Measurements from ENCODE around the gene EXOC3L1. TPM values are rescaled to one million over a fixed set of nuclear protein-coding genes. Genes with fewer than 3 reads are reported as not detected.

The EXOC3L1 gene
- polyA plus RNA-seq, 2 donors = 1.2 to 1.5 TPM

DNA sequence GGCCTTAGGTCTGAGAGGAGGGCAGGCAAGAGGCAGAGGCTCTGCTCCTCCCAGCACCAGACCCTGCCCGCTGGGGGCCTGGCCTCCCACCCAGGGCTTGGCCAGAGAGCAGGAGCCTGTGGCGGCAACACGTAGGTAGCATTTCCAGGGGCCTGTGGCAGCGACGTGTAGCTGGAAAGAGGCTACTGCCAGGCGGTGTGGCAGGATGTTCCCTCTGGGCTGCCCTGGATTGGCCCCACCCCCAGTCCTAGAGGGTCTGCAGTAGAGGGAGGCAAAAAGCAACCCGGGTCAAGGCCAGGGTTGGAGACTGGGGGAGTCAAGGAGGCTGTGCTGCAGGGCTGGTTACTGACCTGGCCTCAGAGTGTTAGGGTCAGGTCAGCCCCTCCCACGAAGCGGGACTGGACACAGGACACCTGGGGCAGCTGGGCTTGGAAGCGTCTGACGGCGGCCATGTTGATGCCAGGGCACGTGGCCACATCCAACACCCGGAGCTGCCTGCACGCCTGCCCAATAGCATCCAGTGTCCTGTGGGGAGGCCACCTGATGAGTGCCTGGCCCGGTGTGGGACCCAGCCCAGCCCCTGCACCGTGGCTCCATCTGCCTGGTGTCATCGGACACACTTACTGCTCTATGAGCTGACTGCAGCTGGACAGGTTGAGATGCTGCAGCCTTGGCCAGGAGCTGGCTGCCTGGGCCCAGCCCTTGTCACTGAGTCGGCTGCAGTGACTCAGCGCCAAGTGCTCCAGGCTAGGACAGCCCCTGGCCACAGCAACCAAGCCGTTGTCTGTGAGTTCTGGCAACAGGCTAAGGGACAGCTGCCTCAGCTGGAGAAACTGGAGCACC, 17.5 kb upstream of the EXOC3L1 start:
- Histone ChIP-seq H3K4me3 (ENCODE audit: low read depth in 1 of 2, low read length in 2 of 2) (no peak overlapping the region), H3K9me3 (ENCODE audit: control insufficient read depth in 2 of 2, insufficient read depth in 1 of 2, low read depth in 1 of 2, low read length in 1 of 2) (no peaks in the 10 kb centered on the region), H3K4me1 (ENCODE audit: control insufficient read depth in 2 of 2, insufficient read depth in 2 of 2, low read length in 1 of 2) (peaks cover 0 to 10% of the 10 kb centered on the region in 2 donors), H3K36me3 (ENCODE audit: control insufficient read depth in 2 of 2, insufficient read depth in 2 of 2, low read length in 1 of 2) (peaks cover 9 to 22% of the 10 kb centered on the region in 2 donors), H3K27ac (ENCODE audit: low read depth in 2 of 2, low read length in 1 of 2) (no peak overlapping the region), H3K27me3 (ENCODE audit: control insufficient read depth in 1 of 2, insufficient read depth in 2 of 2, low read length in 2 of 2) (no peaks in the 10 kb centered on the region)
- 62 to 71% methylated on average over 20 to 21 of the region's 21 CpGs for WGBS, 2 donors

DNA sequence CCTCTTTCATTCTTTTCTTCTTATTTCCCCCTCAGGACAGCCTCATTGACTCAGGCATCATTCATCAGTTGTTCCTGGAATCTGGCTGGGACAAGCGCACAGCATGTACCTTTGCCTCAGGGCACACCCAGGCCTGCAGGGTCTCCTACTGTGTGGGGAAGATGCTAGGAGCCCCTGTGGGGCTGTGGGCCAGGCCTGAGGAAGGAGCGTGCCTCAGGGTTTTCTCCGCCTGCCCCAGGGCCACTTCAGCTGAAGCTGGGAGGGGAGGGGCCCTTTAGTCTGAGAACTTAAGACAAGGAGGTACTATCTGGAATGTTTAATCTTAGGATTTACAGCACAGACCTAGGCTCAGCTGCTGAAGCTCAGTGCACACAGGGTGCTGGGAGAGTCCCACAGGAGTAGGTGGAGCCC, 16.9 kb upstream of the EXOC3L1 start:
- no peak overlapping the region for H3K4me3 ChIP-seq (ENCODE audit: low read depth in 1 of 2, low read length in 2 of 2)
- no peaks in the 10 kb centered on the region for H3K27me3 ChIP-seq (ENCODE audit: control insufficient read depth in 1 of 2, insufficient read depth in 2 of 2, low read length in 2 of 2)
- peaks cover 0 to 10% of the 10 kb centered on the region in 2 donors for H3K4me1 ChIP-seq (ENCODE audit: control insufficient read depth in 2 of 2, insufficient read depth in 2 of 2, low read length in 1 of 2)
- H3K27ac ChIP-seq (ENCODE audit: low read depth in 2 of 2, low read length in 1 of 2) = no peak overlapping the region
- no peaks in the 10 kb centered on the region for H3K9me3 ChIP-seq (ENCODE audit: control insufficient read depth in 2 of 2, insufficient read depth in 1 of 2, low read depth in 1 of 2, low read length in 1 of 2)
- peaks cover 12 to 27% of the 10 kb centered on the region in 2 donors for H3K36me3 ChIP-seq (ENCODE audit: control insufficient read depth in 2 of 2, insufficient read depth in 2 of 2, low read length in 1 of 2)
- WGBS, 2 donors = 82 to 88% methylated on average over 3 of the region's 3 CpGs

DNA sequence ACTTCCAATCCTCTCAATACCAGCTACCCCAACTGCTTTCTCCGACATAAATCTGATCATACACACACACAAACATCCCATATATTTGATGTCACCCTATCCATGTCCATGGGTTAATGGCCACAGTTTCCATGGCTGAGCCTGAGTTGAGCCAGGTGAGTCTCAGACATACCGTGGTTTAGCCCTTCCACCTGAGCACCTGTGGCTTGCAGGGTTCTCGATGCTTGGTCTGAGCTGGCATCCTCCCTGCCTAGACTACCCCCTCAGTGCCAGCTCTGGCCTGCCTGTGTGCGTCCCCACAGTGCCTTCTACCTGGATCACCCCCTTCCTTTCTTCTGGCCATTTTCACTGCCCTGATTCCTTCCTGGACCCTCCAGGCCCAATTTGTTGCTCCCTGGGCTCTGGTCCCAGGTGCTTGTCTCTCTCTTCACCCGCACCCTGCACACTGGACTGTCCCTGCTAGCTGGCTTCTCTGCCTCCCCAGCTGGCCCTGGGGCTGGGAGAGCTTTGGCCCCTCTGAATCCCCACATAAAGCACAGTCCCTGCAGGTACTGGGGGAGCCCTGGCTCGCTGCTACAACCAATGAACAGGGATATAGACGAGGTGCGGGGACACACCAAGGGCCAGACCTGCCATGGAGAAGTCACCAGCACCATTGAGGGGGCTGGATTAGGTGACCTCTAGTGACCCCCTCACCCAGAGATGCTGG, 16.3 kb upstream of the EXOC3L1 start:
- WGBS, 2 donors = 89 to 92% methylated on average over 8 of the region's 8 CpGs
- Histone ChIP-seq H3K27ac (ENCODE audit: low read depth in 2 of 2, low read length in 1 of 2) (no peak overlapping the region), H3K36me3 (ENCODE audit: control insufficient read depth in 2 of 2, insufficient read depth in 2 of 2, low read length in 1 of 2) (peaks cover 13 to 33% of the 10 kb centered on the region in 2 donors), H3K9me3 (ENCODE audit: control insufficient read depth in 2 of 2, insufficient read depth in 1 of 2, low read depth in 1 of 2, low read length in 1 of 2) (no peaks in the 10 kb centered on the region), H3K4me3 (ENCODE audit: low read depth in 1 of 2, low read length in 2 of 2) (no peak overlapping the region), H3K4me1 (ENCODE audit: control insufficient read depth in 2 of 2, insufficient read depth in 2 of 2, low read length in 1 of 2) (peaks cover 0 to 10% of the 10 kb centered on the region in 2 donors), H3K27me3 (ENCODE audit: control insufficient read depth in 1 of 2, insufficient read depth in 2 of 2, low read length in 2 of 2) (no peaks in the 10 kb centered on the region)

DNA sequence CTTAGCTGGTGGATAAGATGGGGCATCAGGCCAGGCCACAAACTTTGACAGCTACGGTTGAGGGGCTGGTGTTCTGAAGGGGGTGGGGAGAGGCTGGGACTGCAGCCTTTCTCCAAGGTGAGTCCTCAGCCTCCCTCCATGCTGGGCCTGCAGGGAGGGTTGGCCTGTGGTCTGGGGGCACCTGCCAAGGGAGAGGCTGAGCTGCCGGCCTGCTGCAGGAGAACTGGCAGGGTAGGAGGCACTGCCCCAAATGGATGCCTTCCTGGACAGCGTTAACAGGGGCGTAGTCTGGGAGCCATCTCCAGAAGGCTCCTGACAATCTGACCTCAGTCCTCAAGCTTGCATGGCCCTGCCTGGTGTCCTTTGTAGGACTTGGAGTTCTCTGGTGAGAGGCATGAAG, 14.1 kb upstream of the EXOC3L1 start:
- H3K4me3 ChIP-seq (ENCODE audit: low read depth in 1 of 2, low read length in 2 of 2) = no peak overlapping the region
- WGBS, 2 donors = 69 to 75% methylated on average over 4 of the region's 4 CpGs

DNA sequence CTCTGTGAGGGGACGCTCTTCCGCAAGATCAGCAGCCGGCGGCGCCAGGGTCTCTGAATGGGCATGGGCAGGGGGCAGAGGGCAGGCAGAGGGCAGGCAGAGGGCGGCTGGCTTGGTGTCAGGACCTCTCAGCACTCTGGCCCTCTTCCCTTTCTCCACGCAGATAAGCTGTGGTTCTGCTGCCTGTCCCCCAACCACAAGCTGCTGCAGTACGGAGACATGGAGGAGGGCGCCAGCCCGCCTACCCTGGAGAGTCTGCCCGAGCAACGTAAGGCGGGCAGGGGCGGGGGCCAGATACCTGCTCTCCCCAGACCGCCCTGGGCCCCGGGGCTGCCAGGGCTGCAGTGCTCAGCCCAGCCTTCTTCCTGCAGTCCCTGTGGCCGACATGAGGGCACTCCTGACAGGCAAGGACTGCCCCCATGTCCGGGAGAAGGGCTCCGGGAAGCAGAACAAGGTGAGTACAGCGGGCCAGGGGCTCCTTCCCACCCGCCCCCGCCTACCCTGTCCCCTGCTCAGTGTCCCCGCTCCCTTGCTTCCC, 13.1 kb upstream of the EXOC3L1 start:
- H3K36me3 ChIP-seq (ENCODE audit: control insufficient read depth in 2 of 2, insufficient read depth in 2 of 2, low read length in 1 of 2) = peaks cover 13 to 41% of the 10 kb centered on the region in 2 donors
- no peaks in the 10 kb centered on the region for H3K9me3 ChIP-seq (ENCODE audit: control insufficient read depth in 2 of 2, insufficient read depth in 1 of 2, low read depth in 1 of 2, low read length in 1 of 2)
- WGBS, 2 donors = 88 to 91% methylated on average over 23 of the region's 23 CpGs
- no peaks in the 10 kb centered on the region for H3K27me3 ChIP-seq (ENCODE audit: control insufficient read depth in 1 of 2, insufficient read depth in 2 of 2, low read length in 2 of 2)
- H3K4me1 ChIP-seq (ENCODE audit: control insufficient read depth in 2 of 2, insufficient read depth in 2 of 2, low read length in 1 of 2) = peaks cover 0 to 24% of the 10 kb centered on the region in 2 donors
- no peak overlapping the region for H3K4me3 ChIP-seq (ENCODE audit: low read depth in 1 of 2, low read length in 2 of 2)
- no peak overlapping the region for H3K27ac ChIP-seq (ENCODE audit: low read depth in 2 of 2, low read length in 1 of 2)

More for the DNA sequence above, 14.1 kb upstream of the EXOC3L1 start:
- Histone ChIP-seq H3K36me3 (ENCODE audit: control insufficient read depth in 2 of 2, insufficient read depth in 2 of 2, low read length in 1 of 2) (peaks cover 13 to 40% of the 10 kb centered on the region in 2 donors), H3K27me3 (ENCODE audit: control insufficient read depth in 1 of 2, insufficient read depth in 2 of 2, low read length in 2 of 2) (no peaks in the 10 kb centered on the region), H3K9me3 (ENCODE audit: control insufficient read depth in 2 of 2, insufficient read depth in 1 of 2, low read depth in 1 of 2, low read length in 1 of 2) (no peaks in the 10 kb centered on the region), H3K27ac (ENCODE audit: low read depth in 2 of 2, low read length in 1 of 2) (no peak overlapping the region), H3K4me1 (ENCODE audit: control insufficient read depth in 2 of 2, insufficient read depth in 2 of 2, low read length in 1 of 2) (peaks cover 0 to 19% of the 10 kb centered on the region in 2 donors)

DNA sequence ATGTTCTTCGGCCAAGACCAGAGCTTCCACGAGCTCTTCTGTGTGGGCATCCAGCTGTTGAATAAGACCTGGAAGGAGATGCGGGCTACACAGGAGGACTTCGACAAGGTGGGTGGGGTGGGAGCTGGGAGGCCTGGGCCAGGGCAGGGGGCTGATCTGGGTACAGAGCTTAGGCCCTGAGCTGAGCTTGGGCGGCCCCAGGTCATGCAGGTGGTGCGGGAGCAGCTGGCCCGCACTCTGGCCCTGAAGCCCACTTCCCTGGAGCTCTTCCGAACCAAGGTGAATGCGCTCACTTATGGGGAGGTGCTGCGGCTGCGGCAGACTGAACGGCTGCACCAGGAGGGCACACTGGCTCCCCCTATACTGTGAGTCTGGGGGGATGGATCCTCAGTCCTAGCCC, 12.5 kb upstream of the EXOC3L1 start:
- no peak overlapping the region for H3K4me3 ChIP-seq (ENCODE audit: low read depth in 1 of 2, low read length in 2 of 2)
- WGBS, 2 donors = 90 to 94% methylated on average over 12 of the region's 12 CpGs
- peaks cover 13 to 47% of the 10 kb centered on the region in 2 donors for H3K36me3 ChIP-seq (ENCODE audit: control insufficient read depth in 2 of 2, insufficient read depth in 2 of 2, low read length in 1 of 2)
- no peaks in the 10 kb centered on the region for H3K27me3 ChIP-seq (ENCODE audit: control insufficient read depth in 1 of 2, insufficient read depth in 2 of 2, low read length in 2 of 2)
- no peak overlapping the region for H3K27ac ChIP-seq (ENCODE audit: low read depth in 2 of 2, low read length in 1 of 2)
- H3K4me1 ChIP-seq (ENCODE audit: control insufficient read depth in 2 of 2, insufficient read depth in 2 of 2, low read length in 1 of 2) = peaks cover 0 to 19% of the 10 kb centered on the region in 2 donors
- H3K9me3 ChIP-seq (ENCODE audit: control insufficient read depth in 2 of 2, insufficient read depth in 1 of 2, low read depth in 1 of 2, low read length in 1 of 2) = no peaks in the 10 kb centered on the region

DNA sequence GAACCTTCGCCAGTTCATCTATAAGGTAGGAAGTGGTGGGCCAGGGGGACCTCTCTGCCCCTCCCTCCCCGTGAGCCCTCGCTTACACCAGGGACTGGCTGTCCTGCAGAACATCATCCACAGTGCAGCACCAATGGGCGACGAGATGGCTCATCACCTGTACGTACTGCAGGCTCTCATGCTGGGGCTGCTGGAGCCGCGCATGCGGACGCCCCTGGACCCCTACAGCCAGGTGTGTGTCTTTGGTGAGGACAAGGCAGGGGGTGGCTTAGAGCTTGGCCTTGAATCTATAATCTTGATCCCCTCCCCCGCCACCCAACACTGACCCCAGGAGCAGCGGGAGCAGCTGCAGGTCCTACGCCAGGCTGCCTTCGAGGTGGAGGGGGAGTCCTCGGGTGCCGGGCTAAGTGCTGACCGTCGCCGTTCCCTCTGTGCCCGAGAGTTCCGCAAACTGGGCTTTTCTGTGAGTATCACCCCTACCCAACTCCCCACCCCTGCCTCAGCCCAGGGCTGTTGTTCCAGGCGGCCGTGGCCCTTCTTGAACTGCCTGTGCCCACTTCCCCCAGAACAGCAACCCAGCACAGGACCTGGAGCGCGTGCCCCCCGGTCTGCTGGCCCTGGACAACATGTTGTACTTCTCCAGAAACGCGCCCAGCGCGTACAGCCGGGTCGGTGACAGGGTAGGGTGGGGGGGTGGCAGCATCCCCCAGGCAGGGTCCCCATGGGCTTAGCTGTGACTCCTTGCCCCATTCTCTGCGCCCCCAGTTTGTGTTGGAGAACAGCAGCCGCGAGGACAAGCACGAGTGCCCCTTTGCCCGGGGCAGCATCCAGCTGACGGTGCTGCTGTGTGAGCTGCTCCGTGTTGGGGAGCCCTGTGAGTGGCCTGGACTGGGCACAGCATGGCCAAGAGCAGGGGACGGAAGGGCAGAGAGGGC, 11.7 kb upstream of the EXOC3L1 start:
- WGBS, 2 donors = 93% methylated on average over 39 to 40 of the region's 40 CpGs
- Histone ChIP-seq H3K27me3 (ENCODE audit: control insufficient read depth in 1 of 2, insufficient read depth in 2 of 2, low read length in 2 of 2) (no peaks in the 10 kb centered on the region), H3K4me3 (ENCODE audit: low read depth in 1 of 2, low read length in 2 of 2) (no peak overlapping the region), H3K4me1 (ENCODE audit: control insufficient read depth in 2 of 2, insufficient read depth in 2 of 2, low read length in 1 of 2) (peaks cover 0 to 15% of the 10 kb centered on the region in 2 donors), H3K36me3 (ENCODE audit: control insufficient read depth in 2 of 2, insufficient read depth in 2 of 2, low read length in 1 of 2) (peaks cover 13 to 55% of the 10 kb centered on the region in 2 donors), H3K27ac (ENCODE audit: low read depth in 2 of 2, low read length in 1 of 2) (no peak overlapping the region), H3K9me3 (ENCODE audit: control insufficient read depth in 2 of 2, insufficient read depth in 1 of 2, low read depth in 1 of 2, low read length in 1 of 2) (no peaks in the 10 kb centered on the region)

DNA sequence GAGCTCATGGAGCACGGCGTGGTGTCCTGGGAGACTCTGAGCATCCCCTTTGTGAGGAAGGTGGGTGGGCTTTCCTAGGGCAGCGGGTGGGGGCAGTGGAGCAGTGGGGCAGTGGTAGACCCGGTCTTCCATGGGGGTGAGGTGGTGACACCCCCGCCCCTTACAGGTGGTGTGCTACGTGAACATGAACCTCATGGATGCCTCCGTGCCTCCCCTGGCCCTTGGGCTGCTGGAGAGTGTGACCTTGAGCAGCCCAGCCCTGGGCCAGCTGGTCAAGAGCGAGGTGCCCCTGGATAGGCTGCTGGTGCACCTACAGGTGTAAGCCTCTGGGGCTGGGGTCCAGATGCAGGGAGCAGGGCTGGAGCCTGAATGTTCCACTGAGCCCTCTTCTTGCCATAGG, 10.6 kb upstream of the EXOC3L1 start:
- Histone ChIP-seq H3K27me3 (ENCODE audit: control insufficient read depth in 1 of 2, insufficient read depth in 2 of 2, low read length in 2 of 2) (no peaks in the 10 kb centered on the region), H3K4me1 (ENCODE audit: control insufficient read depth in 2 of 2, insufficient read depth in 2 of 2, low read length in 1 of 2) (peaks cover 0 to 15% of the 10 kb centered on the region in 2 donors), H3K36me3 (ENCODE audit: control insufficient read depth in 2 of 2, insufficient read depth in 2 of 2, low read length in 1 of 2) (peaks cover 13 to 64% of the 10 kb centered on the region in 2 donors), H3K4me3 (ENCODE audit: low read depth in 1 of 2, low read length in 2 of 2) (no peak overlapping the region), H3K9me3 (ENCODE audit: control insufficient read depth in 2 of 2, insufficient read depth in 1 of 2, low read depth in 1 of 2, low read length in 1 of 2) (no peaks in the 10 kb centered on the region), H3K27ac (ENCODE audit: low read depth in 2 of 2, low read length in 1 of 2) (no peak overlapping the region)
- 89 to 91% methylated on average over 8 of the region's 8 CpGs for WGBS, 2 donors

DNA sequence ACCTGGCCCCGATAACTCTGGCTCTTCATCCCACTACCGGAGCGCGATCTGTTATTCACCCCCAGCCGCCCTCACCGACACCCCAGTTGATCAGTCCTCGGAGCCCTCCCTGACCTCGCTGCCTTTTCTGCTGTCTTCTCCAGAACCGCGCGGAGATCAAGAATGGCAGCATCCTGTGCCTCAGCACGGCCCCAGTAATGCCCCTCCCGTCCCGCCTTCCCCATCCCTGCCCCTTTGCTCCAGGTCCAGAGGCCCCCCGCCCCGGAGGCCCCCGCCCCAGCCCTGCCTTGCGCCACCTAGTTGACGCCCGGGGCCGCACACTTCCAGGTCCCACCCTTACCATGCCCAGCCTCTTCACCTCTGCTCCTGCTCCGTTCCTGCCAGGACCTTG, 9.9 kb upstream of the EXOC3L1 start:
- H3K36me3 ChIP-seq (ENCODE audit: control insufficient read depth in 2 of 2, insufficient read depth in 2 of 2, low read length in 1 of 2) = peaks cover 13 to 69% of the 10 kb centered on the region in 2 donors
- H3K27ac ChIP-seq (ENCODE audit: low read depth in 2 of 2, low read length in 1 of 2) = peak overlapping the region; percentile 15 to 34
- peak overlapping the region; percentile 49 to 64 for H3K4me3 ChIP-seq (ENCODE audit: low read depth in 1 of 2, low read length in 2 of 2)
- H3K9me3 ChIP-seq (ENCODE audit: control insufficient read depth in 2 of 2, insufficient read depth in 1 of 2, low read depth in 1 of 2, low read length in 1 of 2) = no peaks in the 10 kb centered on the region
- H3K27me3 ChIP-seq (ENCODE audit: control insufficient read depth in 1 of 2, insufficient read depth in 2 of 2, low read length in 2 of 2) = no peaks in the 10 kb centered on the region
- WGBS, 2 donors = 30 to 43% methylated on average over 22 of the region's 22 CpGs
- H3K4me1 ChIP-seq (ENCODE audit: control insufficient read depth in 2 of 2, insufficient read depth in 2 of 2, low read length in 1 of 2) = peaks cover 0 to 15% of the 10 kb centered on the region in 2 donors

All from esophagus (tissue), 2 donors.